B cell (primary cell): ENCODE data around the gene DNAJC7. TPM values are rescaled to one million over a fixed set of nuclear protein-coding genes. Genes with fewer than 3 reads are reported as not detected.

Source experiments
- ATAC-seq: fragments of 200-7000 bp; cut with Tn5 transposase; one replicate; pipeline ENCODE4 v1.10.0; 2021; ENCODE audit warnings: low read depth, mild to moderate bottlenecking, moderate number of reproducible peaks, moderate library complexity
- CTCF ChIA-PET: fragments of 350-600 bp; sonication (Branson Sonifier 250); formaldehyde crosslinking; loops from one replicate; lab custom pipeline; 2021; ENCODE audit warnings: antibody characterized with exemption, inconsistent platforms; lab: Charles Lee
- POLR2A ChIA-PET: fragments of 350-600 bp; sonication (Branson Sonifier 250); formaldehyde crosslinking; loops from one replicate; lab custom pipeline; 2021; ENCODE audit warnings: antibody characterized with exemption; lab: Charles Lee
- DNase-seq: peaks from one replicate; pipeline ENCODE4 v3.0.0; 2013
- H2AFZ ChIP-seq: 2 replicates; pipeline ENCODE4 v1.6.1; 2012; ENCODE audit warnings: mild to moderate bottlenecking, low read depth, low read length; ENCODE audit not compliant: insufficient read depth, poor library complexity, severe bottlenecking
- H3K27ac ChIP-seq, 2 donors: 1 replicate in 1 of 2; 2 replicates in 1 of 2; pipeline ENCODE4 v1.5.1; 2012 to 2013; ENCODE audit warnings: low read length in 2 of 2, mild to moderate bottlenecking in 2 of 2, moderate library complexity in 1 of 2
- H3K27me3 ChIP-seq, 4 experiments: fragments of 200-600 bp in 1 of 4; sonication (generic) in 1 of 4; replicated peaks in 1 of 4; 1 replicate in 2 of 4; 2 replicates in 2 of 4; pipeline versions ENCODE4 v1.6.1 to v1.7.0; 2013 to 2016; ENCODE audit warnings: low read length in 3 of 4, mild to moderate bottlenecking in 2 of 4, mixed read lengths in 1 of 4, moderate library complexity in 1 of 4; ENCODE audit not compliant: insufficient read depth in 4 of 4, control insufficient read depth in 3 of 4; ENCODE audit errors: control extremely low read depth in 1 of 4
- H3K36me3 ChIP-seq, 2 experiments: replicated peaks in 1 of 2; 1 replicate in 1 of 2; 2 replicates in 1 of 2; pipeline versions ENCODE4 v1.6.1 to v1.7.1; 2013; ENCODE audit warnings: low read length in 1 of 2; ENCODE audit not compliant: insufficient read depth in 2 of 2, control insufficient read depth in 1 of 2; ENCODE audit errors: control extremely low read depth in 1 of 2, extremely low read depth in 1 of 2
- H3K4me1 ChIP-seq, 2 donors: fragments of 200-600 bp in 1 of 2; sonication (generic) in 1 of 2; 1 replicate in 1 of 2; 2 replicates in 1 of 2; pipeline versions ENCODE4 v1.5.1 to v1.6.1; 2013 to 2017; ENCODE audit warnings: low read length in 2 of 2; ENCODE audit not compliant: control insufficient read depth in 2 of 2, insufficient read depth in 2 of 2
- H3K4me2 ChIP-seq: replicated peaks from 2 replicates; pipeline ENCODE3; 2012; ENCODE audit warnings: mild to moderate bottlenecking, low read depth, low read length; ENCODE audit not compliant: poor library complexity, severe bottlenecking
- H3K4me3 ChIP-seq, 5 experiments: fragments of 200-600 bp in 1 of 5; sonication (generic) in 1 of 5; 1 replicate in 3 of 5; 2 replicates in 2 of 5; pipeline versions ENCODE4 v1.5.1 to v1.7.0; 2011 to 2016; ENCODE audit warnings: low read length in 4 of 5, mild to moderate bottlenecking in 4 of 5, low read depth in 2 of 5, control low read depth in 1 of 5, moderate library complexity in 1 of 5; ENCODE audit not compliant: insufficient read depth in 1 of 5; ENCODE audit errors: control extremely low read depth in 1 of 5, extremely low read depth in 1 of 5
- H3K79me2 ChIP-seq: fragments of 200-600 bp; sonication (generic); one replicate; pipeline ENCODE4 v1.6.0; 2016; ENCODE audit warnings: low read length; ENCODE audit not compliant: control insufficient read depth, insufficient read depth
- H3K9ac ChIP-seq: fragments of 200-600 bp; sonication (generic); 2 replicates; pipeline ENCODE4 v1.6.1; 2017; ENCODE audit warnings: mild to moderate bottlenecking, low read length, moderate library complexity
- H3K9me3 ChIP-seq, 3 donors: one replicate each; pipeline versions ENCODE4 v1.6.1 to v1.7.1; 2013; ENCODE audit warnings: low read length in 2 of 3; ENCODE audit not compliant: control insufficient read depth in 2 of 3, insufficient read depth in 1 of 3; ENCODE audit errors: control extremely low read depth in 1 of 3
- H4K20me1 ChIP-seq: 2 replicates; pipeline ENCODE4 v1.6.0; 2012; ENCODE audit warnings: mild to moderate bottlenecking, low read length; ENCODE audit not compliant: insufficient read depth, control insufficient read depth, poor library complexity, severe bottlenecking
- H3K27ac Mint-ChIP-seq: one replicate; pipeline ENCODE4 v1.8.0; 2021; ENCODE audit warnings: mixed read lengths
- H3K27me3 Mint-ChIP-seq: one replicate; pipeline ENCODE4 v1.8.0; 2021; ENCODE audit warnings: mixed read lengths
- H3K4me1 Mint-ChIP-seq: one replicate; pipeline ENCODE4 v1.8.0; 2021; ENCODE audit warnings: mixed read lengths
- H3K4me3 Mint-ChIP-seq: one replicate; pipeline ENCODE4 v1.8.0; 2021; ENCODE audit warnings: mixed read lengths
- H3K9me3 Mint-ChIP-seq: one replicate; pipeline ENCODE4 v1.8.0; 2022; ENCODE audit warnings: mixed read lengths; ENCODE audit not compliant: insufficient read depth
- EZH2 ChIP-seq: IDR thresholded peaks from 2 replicates; pipeline ENCODE4 v1.6.1; 2012; ENCODE audit warnings: borderline replicate concordance, low read depth, mild to moderate bottlenecking, moderate library complexity, low read length; ENCODE audit not compliant: insufficient read depth, poor library complexity, severe bottlenecking
- WGBS: methylation state at CpG from one replicate; pipeline ENCODE4 v1.1.5; 2013; ENCODE audit warnings: missing lambda C conversion rate; ENCODE audit not compliant: insufficient coverage; 5-methylcytosine and 5-hydroxymethylcytosine counted together
- intact Hi-C: fragments of 100-400 bp; cut with micrococcal nuclease; formaldehyde crosslinking; loops from one replicate; pipeline ENCODE4 v1.10.0; 2022
- polyA plus RNA-seq: library from polyadenylated mRNA; depleted of rRNA; stranded (reverse); fragments of >200 nt; gene quantifications from 2 replicates; pipeline ENCODE4 v1.2.3, GENCODE V29; 2012
- total RNA-seq, 2 donors: library from RNA; stranded (reverse); fragments of 120-200 nt in 1 of 2; gene quantifications; 1 replicate in 1 of 2; 2 replicates in 1 of 2; pipeline versions ENCODE4 v1.2.3 to v1.2.4, GENCODE V29; 2013 to 2022
- TF ChIP-seq, protein P1 (sequence below): fragments of 200-600 bp; IDR thresholded peaks from one replicate; pipeline ENCODE4 v1.8.0; 2022; ENCODE audit warnings: antibody characterized with exemption, mild to moderate bottlenecking

DNAJC7 gene
- total and polyA plus RNA-seq, 2 donors (not counting 1 experiment from before 2014, with no cell fraction given) = 22.0 to 152 TPM

DNA sequence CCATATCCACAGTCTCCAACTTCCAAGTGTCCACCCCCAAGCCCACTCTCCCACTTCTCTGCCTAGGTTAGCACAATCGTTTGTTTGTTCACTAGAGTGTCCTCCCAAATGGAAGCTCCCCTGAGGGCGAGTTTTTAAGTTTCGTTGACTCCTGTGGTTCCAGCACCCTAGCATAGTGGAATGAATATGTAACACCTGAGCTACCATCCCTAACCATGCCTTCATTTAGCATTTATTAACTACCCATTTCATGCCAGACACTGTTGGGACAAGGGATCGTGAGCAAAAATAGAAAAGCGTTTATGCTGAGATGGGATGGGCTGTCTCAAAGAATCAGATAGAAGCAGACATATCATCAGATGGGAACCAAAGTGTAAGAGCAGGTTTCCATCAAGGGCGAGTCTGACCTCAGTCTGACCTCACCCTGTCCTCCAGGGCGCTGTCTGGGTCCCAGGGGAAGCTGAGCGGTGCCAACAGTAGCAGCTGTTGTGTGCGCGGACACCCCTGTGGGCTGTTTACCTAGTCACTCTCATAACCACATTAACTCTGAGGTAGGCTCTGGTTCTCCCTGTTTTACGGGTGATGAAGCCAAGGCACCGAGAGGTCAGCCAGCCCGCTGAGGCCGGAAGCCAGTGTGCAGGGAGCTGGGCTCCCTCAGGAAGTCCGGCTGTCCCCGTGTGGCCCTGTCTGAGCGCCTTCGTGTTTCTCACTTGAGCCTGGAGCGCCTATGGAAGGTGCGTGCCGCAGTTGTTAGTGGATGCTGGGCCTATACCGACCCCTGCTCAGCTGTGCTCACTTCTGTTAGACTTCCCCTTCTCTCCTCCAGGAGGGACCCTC, 44.5 kb downstream of the DNAJC7 start:
- no peaks in the 10 kb centered on the region for H3K9me3 Mint-ChIP-seq
- peaks cover 8 to 67% of the 10 kb centered on the region in 2 experiments for H3K36me3 ChIP-seq
- intact Hi-C loops = no loop called here

More for the DNA sequence above, 44.5 kb downstream of the DNAJC7 start:
- Histone ChIP-seq H3K27ac (peak overlapping the region; percentile 23 to 47), H3K4me3 (no peak overlapping the region), H3K9me3 (peaks cover 0 to 3% (median 0%) of the 10 kb centered on the region in 3 donors), H3K4me1 (peaks cover 12 to 48% of the 10 kb centered on the region in 2 donors), H3K79me2 (peaks cover 28% of the 10 kb centered on the region), H3K27me3 (no peaks in the 10 kb centered on the region), H3K4me2 (peak overlapping the region; percentile 31), H3K9ac (no peak overlapping the region), H2AFZ (no peak overlapping the region), H4K20me1 (peaks cover 33% of the 10 kb centered on the region)
- Mint-ChIP-seq H3K27me3 (no peaks in the 10 kb centered on the region), H3K4me1 (peaks cover 45% of the 10 kb centered on the region), H3K27ac (peak overlapping the region; percentile 76), H3K4me3 (peak overlapping the region; percentile 38)
- ChIA-PET CTCF (interaction anchor here (0.7 to 3.2 kb wide), 9 partner anchors 9 to 554 kb away, joined by 3 to 17 read pairs (median 4); partner anchors contain the start of genes DHX58 and DNAJC7), POLR2A (interaction anchor here (0.5 to 1.4 kb wide), 6 partner anchors 12 to 417 kb away, joined by 3 to 5 read pairs (median 3); partner anchors contain the start of genes DHX58, DNAJC7 and NKIRAS2)
- 65% methylated on average over 18 of the region's 22 CpGs for WGBS
- DNase-seq = peak; percentile 60
- peak; percentile 95 for ATAC-seq
- TF ChIP-seq, protein P1, sequence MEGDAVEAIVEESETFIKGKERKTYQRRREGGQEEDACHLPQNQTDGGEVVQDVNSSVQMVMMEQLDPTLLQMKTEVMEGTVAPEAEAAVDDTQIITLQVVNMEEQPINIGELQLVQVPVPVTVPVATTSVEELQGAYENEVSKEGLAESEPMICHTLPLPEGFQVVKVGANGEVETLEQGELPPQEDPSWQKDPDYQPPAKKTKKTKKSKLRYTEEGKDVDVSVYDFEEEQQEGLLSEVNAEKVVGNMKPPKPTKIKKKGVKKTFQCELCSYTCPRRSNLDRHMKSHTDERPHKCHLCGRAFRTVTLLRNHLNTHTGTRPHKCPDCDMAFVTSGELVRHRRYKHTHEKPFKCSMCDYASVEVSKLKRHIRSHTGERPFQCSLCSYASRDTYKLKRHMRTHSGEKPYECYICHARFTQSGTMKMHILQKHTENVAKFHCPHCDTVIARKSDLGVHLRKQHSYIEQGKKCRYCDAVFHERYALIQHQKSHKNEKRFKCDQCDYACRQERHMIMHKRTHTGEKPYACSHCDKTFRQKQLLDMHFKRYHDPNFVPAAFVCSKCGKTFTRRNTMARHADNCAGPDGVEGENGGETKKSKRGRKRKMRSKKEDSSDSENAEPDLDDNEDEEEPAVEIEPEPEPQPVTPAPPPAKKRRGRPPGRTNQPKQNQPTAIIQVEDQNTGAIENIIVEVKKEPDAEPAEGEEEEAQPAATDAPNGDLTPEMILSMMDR = no peak
- TF ChIP-seq EZH2 = no peak
